ENCODE results near the gene ACTN3.
"Not testable (repeated sequence)": the region's sequence is repeated elsewhere in the genome, so short reads cannot be mapped to it uniquely, and the experiment has no call there.

The ACTN3 gene

DNA sequence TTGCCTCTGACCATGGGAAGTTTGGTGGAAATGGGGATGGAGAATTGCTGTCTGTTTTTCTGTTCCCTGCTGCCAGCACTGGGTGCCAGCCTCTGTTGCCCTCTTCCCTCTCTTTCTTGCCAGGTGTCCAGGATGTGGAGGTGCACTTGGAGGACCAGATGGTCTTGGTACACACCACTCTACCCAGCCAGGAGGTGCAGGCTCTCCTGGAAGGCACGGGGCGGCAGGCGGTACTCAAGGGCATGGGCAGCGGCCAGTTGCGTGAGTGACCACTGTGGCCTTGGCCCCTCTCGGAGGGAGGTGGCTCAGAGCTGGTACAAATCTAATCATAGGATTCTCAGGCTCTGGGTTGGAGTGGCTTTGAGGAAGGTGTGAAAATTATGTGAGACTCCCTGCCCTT, 52.3 kb downstream of the ACTN3 start:
- DNase-seq (ENCODE audit: low read depth in 2 of 2): no peak

GRCh38 chr11:66600219-66600618, 53.5 kb downstream of the ACTN3 start:
- no peak for DNase-seq (ENCODE audit: low read depth in 2 of 2)

GRCh38 chr11:66600631-66601233, 54.0 kb downstream of the ACTN3 start:
- DNase-seq (ENCODE audit: low read depth in 2 of 2): no peak

- DNase-seq (ENCODE audit: low read depth in 2 of 2): no peak
Observed at GRCh38 chr11:66603072-66603471, 56.4 kb downstream of the ACTN3 start.

DNA sequence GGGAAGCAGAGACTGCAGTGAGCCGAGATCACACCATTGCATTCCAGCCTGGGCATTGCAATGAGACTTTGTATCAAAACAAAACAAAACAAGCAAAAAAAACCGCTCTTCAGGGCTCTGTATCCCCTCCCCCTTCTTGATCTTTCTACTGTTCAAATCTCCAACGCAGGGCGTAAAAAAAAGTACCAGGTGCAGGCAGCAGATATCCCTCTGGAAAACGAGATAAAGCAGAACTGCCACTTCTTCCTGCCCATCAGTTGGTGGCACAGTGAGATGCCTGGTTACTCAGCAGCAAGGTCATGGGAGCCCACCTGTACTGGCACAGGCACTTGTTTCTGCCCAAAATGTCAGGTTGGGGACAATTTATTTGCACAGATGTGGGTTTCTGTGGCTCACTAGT, 57.5 kb downstream of the ACTN3 start:
- no peak for DNase-seq (ENCODE audit: low read depth in 2 of 2)

DNA sequence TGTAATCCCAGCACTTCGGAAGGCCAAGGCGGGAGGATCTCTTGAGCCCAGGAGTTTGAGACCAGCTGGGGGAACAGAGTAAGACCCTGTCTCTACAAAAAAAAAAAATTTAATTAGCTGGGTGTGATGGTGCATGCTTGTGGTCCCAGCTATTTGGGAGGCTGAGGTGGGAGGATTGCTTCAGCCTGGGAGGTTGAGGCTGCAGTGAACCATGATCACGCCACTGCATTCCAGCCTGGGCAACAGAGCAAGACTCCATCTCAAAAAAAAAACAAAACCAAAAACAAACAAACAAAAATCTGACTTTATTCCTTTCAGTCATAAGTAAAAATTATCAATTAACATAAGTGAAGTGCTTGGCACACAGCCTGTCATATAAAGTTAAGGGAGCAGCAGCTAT, 59.9 kb downstream of the ACTN3 start:
- DNase-seq (ENCODE audit: low read depth in 2 of 2): not testable (repeated sequence)

DNA sequence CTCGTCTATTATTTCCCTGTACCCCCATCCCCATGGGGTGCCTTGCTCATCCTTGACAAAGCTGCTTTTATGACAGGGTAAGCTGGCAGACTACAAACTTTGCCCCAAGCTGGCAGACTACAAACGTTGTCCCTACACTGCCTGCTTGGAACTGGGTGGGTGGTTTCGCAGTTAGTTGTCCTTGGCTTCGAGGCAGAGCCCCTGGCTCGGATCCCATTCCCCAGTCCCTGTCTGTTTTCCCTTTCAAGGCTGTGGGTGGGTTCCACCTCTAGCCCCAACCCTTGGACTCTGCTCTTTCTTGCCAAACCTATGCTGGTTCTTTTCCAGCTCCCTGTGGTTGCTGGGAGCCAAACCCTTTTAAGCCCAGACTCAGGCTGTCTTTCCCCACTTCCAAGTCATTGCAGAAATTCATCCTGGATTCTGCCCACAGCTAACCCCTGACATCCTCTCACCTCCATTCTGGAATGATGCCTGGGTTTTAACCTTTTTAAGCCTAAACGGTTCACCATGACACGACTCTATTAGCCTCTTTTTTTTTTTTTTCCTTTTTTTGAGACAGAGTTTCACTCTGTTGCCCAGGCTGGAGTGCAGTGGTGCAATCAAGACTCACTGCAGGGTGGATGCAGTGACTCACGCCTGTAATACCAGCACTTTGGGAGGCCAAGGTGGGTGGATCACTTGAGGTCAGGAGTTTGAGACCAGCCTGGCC, 60.6 kb downstream of the ACTN3 start:
- DNase-seq (ENCODE audit: low read depth in 2 of 2): no peak

GRCh38 chr11:66609721-66610617, 63.3 kb downstream of the ACTN3 start:
- no peak for DNase-seq (ENCODE audit: low read depth in 2 of 2)

DNA sequence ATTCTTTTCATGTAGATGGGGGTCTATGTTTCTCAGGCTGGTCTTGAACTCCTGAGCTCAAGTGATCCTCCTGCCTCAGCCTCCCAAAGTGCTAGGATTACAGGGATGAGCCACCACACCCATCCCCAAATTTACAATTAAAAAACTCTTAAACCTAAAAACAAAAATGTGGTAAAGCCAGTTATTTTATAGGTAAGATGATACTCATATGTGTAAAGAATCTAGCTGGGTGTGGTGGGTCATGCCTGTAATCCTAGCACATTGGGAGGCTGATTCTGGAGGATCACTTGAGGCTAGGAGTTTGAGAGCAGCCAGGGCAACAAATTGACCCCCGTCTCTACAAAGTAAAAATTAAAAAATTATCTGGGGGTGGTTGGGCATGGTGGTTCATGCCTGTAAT, 65.8 kb downstream of the ACTN3 start:
- no peak for DNase-seq (ENCODE audit: low read depth in 2 of 2)

All from stimulated activated CD8-positive, alpha-beta memory T cell treated with anti-CD3 and anti-CD28 coated beads, Interleukin-15, amount 100 ng/mL, for 48 hours (primary cell).